HepG2 (cell line): Measurements from ENCODE around the gene GUK1.

Experiments
- POLR2AphosphoS2 ChIP-seq: IDR thresholded peaks from 2 replicates; pipeline ENCODE4 v1.6.1; 2011; ENCODE audit warnings: low read depth, low read length, improper control_type of control experiment
- POLR2G ChIP-seq: fragments of 200-400 bp; formaldehyde crosslinking; IDR thresholded peaks from 2 replicates; pipeline ENCODE4 v1.6.1; 2018; ENCODE audit warnings: mild to moderate bottlenecking, low read depth, low read length, moderate library complexity
- ZBTB20 ChIP-seq: sonication (generic); formaldehyde crosslinking; IDR thresholded peaks from 2 replicates; pipeline ENCODE4 v1.8.1; 2023; ENCODE audit warnings: missing genetic modification reagents, low read depth, mild to moderate bottlenecking, borderline replicate concordance

- no peak for TF ChIP-seq POLR2AphosphoS2
- TF ChIP-seq POLR2G, result no peak
- TF ChIP-seq ZBTB20 (CRISPR knock-in tag), result no peak
Observed at GRCh38 chr1:228154021-228154669, 14.1 kb downstream of the GUK1 start.
